ENCODE results near the gene NFIC.

DNA sequence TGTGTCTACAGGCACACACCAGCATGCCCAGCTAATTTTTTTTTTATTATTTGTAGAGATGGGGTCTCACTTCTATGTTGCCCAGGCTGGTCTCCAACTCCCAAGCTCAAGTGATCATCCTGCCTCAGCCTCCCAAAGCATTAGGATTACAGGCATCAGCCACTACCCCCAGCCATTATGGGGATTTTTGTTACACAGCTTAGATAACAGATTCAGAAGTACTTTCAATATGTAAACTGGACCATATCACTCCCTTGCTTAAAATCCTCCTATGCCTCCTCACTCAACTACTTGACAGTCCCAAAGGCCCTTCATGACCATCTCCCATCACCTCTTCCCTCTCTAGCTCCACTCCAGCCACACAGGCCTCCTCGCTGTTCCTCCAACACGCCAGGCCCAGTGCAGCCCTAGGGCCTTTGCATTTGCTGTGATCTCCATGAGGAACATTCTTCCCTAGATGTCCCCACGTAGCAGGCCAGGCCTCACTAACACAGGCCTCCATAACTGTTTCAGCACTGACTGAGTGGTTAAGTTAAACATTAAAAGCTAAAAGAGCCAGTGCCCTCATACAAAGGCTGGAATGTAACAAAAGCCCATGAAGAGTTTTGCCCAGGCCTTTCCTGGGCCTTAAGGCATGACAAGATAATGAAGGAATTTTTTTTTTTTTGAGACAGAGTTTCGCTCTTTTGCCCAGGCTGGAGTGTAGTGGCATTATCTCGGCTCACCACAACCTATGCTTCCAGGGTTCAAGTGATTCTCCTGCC is 131.6 kb downstream of the NFIC start:
- TF ChIP-seq, protein P1, sequence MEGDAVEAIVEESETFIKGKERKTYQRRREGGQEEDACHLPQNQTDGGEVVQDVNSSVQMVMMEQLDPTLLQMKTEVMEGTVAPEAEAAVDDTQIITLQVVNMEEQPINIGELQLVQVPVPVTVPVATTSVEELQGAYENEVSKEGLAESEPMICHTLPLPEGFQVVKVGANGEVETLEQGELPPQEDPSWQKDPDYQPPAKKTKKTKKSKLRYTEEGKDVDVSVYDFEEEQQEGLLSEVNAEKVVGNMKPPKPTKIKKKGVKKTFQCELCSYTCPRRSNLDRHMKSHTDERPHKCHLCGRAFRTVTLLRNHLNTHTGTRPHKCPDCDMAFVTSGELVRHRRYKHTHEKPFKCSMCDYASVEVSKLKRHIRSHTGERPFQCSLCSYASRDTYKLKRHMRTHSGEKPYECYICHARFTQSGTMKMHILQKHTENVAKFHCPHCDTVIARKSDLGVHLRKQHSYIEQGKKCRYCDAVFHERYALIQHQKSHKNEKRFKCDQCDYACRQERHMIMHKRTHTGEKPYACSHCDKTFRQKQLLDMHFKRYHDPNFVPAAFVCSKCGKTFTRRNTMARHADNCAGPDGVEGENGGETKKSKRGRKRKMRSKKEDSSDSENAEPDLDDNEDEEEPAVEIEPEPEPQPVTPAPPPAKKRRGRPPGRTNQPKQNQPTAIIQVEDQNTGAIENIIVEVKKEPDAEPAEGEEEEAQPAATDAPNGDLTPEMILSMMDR (conservative IDR thresholded peaks at IDR 0.05): no peak
- TF ChIP-seq EZH2 (IDR thresholded peaks at IDR 0.05; ENCODE audit: low read depth): no peak
